ENCODE data around the gene OSBPL5. TPM values are rescaled to one million over a fixed set of nuclear protein-coding genes. Genes with fewer than 3 reads are reported as not detected.

The OSBPL5 gene
- total and polyA plus RNA-seq, 2 of the 4 experiments (the other 2 are of a cell fraction), result 14.9 to 22.3 TPM

DNA sequence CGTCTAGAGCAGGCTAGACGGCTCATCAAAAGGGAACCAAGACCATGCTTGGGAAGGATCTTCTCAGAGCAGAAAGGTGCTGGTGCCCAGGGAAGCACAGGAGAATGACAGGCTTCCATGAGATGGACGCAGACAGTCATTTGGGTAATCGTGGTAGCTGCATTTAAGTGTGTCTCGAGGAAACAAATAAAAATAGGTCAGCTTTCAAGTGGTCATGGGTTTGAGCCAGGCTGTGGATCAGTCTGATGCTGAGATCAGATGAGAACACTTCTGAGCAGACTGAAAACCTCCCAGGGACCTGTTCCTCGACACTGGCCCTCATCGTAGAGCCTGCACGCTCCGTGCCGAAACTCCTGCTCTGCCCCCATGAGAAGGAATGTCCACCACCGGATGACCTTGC is 112.5 kb downstream of the OSBPL5 start:
- H3K79me1 ChIP-seq (ENCODE audit: low read depth in 1 of 2, low read length in 2 of 2), result peaks cover 10 to 89% of the 10 kb centered on the region in 2 experiments; a peak in 3 of 4 replicates
- no peak overlapping the region for H3K14ac ChIP-seq (replicated peaks; ENCODE audit: low read depth, low read length)
- H2BK120ac ChIP-seq (ENCODE audit: low read depth, low read length), result no peak overlapping the region
- dilution Hi-C loops (cut with HindIII; ENCODE audit: low sequenced_read_pairs, unreplicated experiment), result no loop called here
- intact Hi-C loops (cut with micrococcal nuclease), result loop anchor here (5.0 to 10.0 kb wide), 2 partner anchors 112 to 165 kb away; partner anchors contain the start of genes MRGPRG and OSBPL5
- peaks cover 24% of the 10 kb centered on the region for H3K4me1 ChIP-seq (ENCODE audit: control insufficient read depth, insufficient read depth, low read length)
- CTCF ChIA-PET, result no interaction called here
- no peak overlapping the region for H2BK20ac ChIP-seq (ENCODE audit: low read depth, low read length)
- H3K9me3 ChIP-seq (ENCODE audit: control insufficient read depth, insufficient read depth, low read length), result no peaks in the 10 kb centered on the region
- H2AK5ac ChIP-seq (ENCODE audit: low read depth, low read length), result no peak overlapping the region
- peaks cover 17% of the 10 kb centered on the region for H3K36me3 ChIP-seq (ENCODE audit: control insufficient read depth, insufficient read depth, low read length)
- no peak overlapping the region for H2BK5ac ChIP-seq (ENCODE audit: low read depth, low read length, poor library complexity, severe bottlenecking)
- H3K27me3 ChIP-seq (ENCODE audit: control insufficient read depth, insufficient read depth, low read length), result no peaks in the 10 kb centered on the region
- no peak overlapping the region for H4K8ac ChIP-seq (ENCODE audit: low read depth in 2 of 2, low read length in 2 of 2)
- H2BK15ac ChIP-seq (ENCODE audit: low read depth, low read length), result no peak overlapping the region
- POLR2A ChIA-PET (ENCODE audit: unreplicated experiment), result no interaction called here
- BruUV-seq (replicated peaks), result no TSS peak
- DNase-seq, result no peak
- no peak overlapping the region for H3K56ac ChIP-seq (ENCODE audit: extremely low read depth, insufficient read depth, low read length)
- in situ Hi-C loops (cut with MboI; ENCODE audit: low sequenced_read_pairs), result loop anchor here (25.0 kb wide), 1 partner anchor 360 kb away; no protein-coding TSS in a partner anchor
- no peak overlapping the region for H2AFZ ChIP-seq (replicated peaks; ENCODE audit: low read length, poor library complexity)
- TF ChIP-seq MAZ (IDR thresholded peaks at IDR 0.05; ENCODE audit: borderline replicate concordance, low read depth, low read length) (no peak), POLR2A (IDR thresholded peaks at IDR 0.05; ENCODE audit: low read depth, low read length) (no peak), RAD21 (IDR thresholded peaks at IDR 0.05; ENCODE audit: low read length) (no peak), FOS (IDR thresholded peaks at IDR 0.05; ENCODE audit: low read depth, low read length) (no peak), ELK1 (IDR thresholded peaks at IDR 0.05; ENCODE audit: borderline replicate concordance, low read depth, low read length) (no peak), MXI1 (IDR thresholded peaks at IDR 0.05; ENCODE audit: borderline replicate concordance, low read depth, low read length) (no peak), MAFK (IDR thresholded peaks at IDR 0.05; ENCODE audit: low read depth, low read length) (no peak), RFX5 (IDR thresholded peaks at IDR 0.05; ENCODE audit: low read depth, low read length) (no peak), NFE2L2 (IDR thresholded peaks at IDR 0.05; ENCODE audit: low read depth, low read length) (no peak), RCOR1 (IDR thresholded peaks at IDR 0.05; ENCODE audit: insufficient replicate concordance, low read length) (no peak), CEBPB (IDR thresholded peaks at IDR 0.05; ENCODE audit: low read depth, low read length) (no peak), SMC3 (IDR thresholded peaks at IDR 0.05; ENCODE audit: low read depth, low read length) (no peak), BHLHE40 (IDR thresholded peaks at IDR 0.05; ENCODE audit: low read depth, low read length) (no peak), USF2 (IDR thresholded peaks at IDR 0.05; ENCODE audit: low read depth, low read length) (no peak), CHD1 (IDR thresholded peaks at IDR 0.05; ENCODE audit: low read depth, low read length) (no peak)
- TF ChIP-seq, protein P1, sequence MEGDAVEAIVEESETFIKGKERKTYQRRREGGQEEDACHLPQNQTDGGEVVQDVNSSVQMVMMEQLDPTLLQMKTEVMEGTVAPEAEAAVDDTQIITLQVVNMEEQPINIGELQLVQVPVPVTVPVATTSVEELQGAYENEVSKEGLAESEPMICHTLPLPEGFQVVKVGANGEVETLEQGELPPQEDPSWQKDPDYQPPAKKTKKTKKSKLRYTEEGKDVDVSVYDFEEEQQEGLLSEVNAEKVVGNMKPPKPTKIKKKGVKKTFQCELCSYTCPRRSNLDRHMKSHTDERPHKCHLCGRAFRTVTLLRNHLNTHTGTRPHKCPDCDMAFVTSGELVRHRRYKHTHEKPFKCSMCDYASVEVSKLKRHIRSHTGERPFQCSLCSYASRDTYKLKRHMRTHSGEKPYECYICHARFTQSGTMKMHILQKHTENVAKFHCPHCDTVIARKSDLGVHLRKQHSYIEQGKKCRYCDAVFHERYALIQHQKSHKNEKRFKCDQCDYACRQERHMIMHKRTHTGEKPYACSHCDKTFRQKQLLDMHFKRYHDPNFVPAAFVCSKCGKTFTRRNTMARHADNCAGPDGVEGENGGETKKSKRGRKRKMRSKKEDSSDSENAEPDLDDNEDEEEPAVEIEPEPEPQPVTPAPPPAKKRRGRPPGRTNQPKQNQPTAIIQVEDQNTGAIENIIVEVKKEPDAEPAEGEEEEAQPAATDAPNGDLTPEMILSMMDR (conservative IDR thresholded peaks at IDR 0.05; ENCODE audit: low read depth, low read length), result no peak
- ATAC-seq (ENCODE audit: low read depth), result no peak
- 0 out of 2 replicates have a peak overlapping the region, but pooled peaks have one; percentile 40 for H3K23ac ChIP-seq (ENCODE audit: low read depth, low read length)
- H4K91ac ChIP-seq (ENCODE audit: insufficient read depth, low read depth, low read length), result no peak overlapping the region; the same call in 1 of the 2 replicates
- no peak overlapping the region for H3K4me3 ChIP-seq (ENCODE audit: insufficient read depth, low read depth, low read length)
- no peak overlapping the region for H3K4me2 ChIP-seq (ENCODE audit: low read depth, low read length)
- no peak overlapping the region for H2AK9ac ChIP-seq (replicated peaks; ENCODE audit: low read depth, low read length, poor library complexity)
- H4K20me1 ChIP-seq (ENCODE audit: insufficient read depth, low read length), result peaks cover 72% of the 10 kb centered on the region
- no peak overlapping the region for H3K27ac ChIP-seq (ENCODE audit: insufficient read depth, low read length)
- H4K5ac ChIP-seq (ENCODE audit: low read depth, low read length), result no peak overlapping the region
- WGBS, 2 experiments (ENCODE audit: extremely low coverage in 2 of 2, insufficient read length in 1 of 2), result 74% methylated on average over 5 of the region's 11 CpGs; no CpG with 5 or more reads in 1 of the 2 experiments
- H3K9ac ChIP-seq (ENCODE audit: low read depth, low read length), result no peak overlapping the region
- H3K18ac ChIP-seq (ENCODE audit: low read depth, low read length), result no peak overlapping the region
- H3K9me1 ChIP-seq (ENCODE audit: insufficient read depth, low read length), result peaks cover 39% of the 10 kb centered on the region
- no peak overlapping the region for H3K4ac ChIP-seq (ENCODE audit: low read depth, low read length)

Measured in IMR-90 (cell line).